Measurements from ENCODE around the gene MPO. TPM values are rescaled to one million over a fixed set of nuclear protein-coding genes. Genes with fewer than 3 reads are reported as not detected.

MPO gene
- total and polyA plus RNA-seq, 2 of the 8 experiments (the other 6 are each of a cell fraction or from before 2014, with no cell fraction given): 0.06 to 0.74 TPM

- TF ChIP-seq MAX (IDR thresholded peaks at IDR 0.05): no peak
- TF ChIP-seq CTBP2 (IDR thresholded peaks at IDR 0.05; ENCODE audit: borderline replicate concordance, insufficient read depth, insufficient read length, low read length): no peak
- no peak for TF ChIP-seq RXRA (IDR thresholded peaks at IDR 0.05; ENCODE audit: insufficient read depth, low read depth, low read length)
These were observed 46.8 kb upstream of the MPO start (continued) for GRCh38 chr17:58327363-58328194.
